GM18498 (cell line): ENCODE measurements around the gene PKD1L1.

Experiments used
- ATAC-seq: cut with Tn5 transposase; IDR thresholded peaks from one replicate; pipeline ENCODE4 v1.9.1; 2021; ENCODE audit warnings: mild to moderate bottlenecking, moderate library complexity; ENCODE audit not compliant: unreplicated experiment

PKD1L1 gene

DNA sequence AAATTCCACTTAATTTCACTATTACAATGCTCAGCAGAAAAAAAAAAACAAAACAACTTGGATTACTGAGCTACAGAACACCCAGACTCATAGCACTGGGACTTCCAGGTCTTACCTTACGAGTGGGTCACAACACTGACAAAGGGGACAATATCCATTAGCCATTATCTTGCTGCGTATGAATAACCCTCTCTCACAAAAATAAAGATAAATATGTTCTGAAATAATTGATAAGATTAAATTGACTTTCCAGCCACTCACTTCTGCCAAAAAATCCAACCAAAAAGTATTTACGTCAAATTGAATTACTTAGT, 128.7 kb downstream of the PKD1L1 start:
- no peak for ATAC-seq

DNA sequence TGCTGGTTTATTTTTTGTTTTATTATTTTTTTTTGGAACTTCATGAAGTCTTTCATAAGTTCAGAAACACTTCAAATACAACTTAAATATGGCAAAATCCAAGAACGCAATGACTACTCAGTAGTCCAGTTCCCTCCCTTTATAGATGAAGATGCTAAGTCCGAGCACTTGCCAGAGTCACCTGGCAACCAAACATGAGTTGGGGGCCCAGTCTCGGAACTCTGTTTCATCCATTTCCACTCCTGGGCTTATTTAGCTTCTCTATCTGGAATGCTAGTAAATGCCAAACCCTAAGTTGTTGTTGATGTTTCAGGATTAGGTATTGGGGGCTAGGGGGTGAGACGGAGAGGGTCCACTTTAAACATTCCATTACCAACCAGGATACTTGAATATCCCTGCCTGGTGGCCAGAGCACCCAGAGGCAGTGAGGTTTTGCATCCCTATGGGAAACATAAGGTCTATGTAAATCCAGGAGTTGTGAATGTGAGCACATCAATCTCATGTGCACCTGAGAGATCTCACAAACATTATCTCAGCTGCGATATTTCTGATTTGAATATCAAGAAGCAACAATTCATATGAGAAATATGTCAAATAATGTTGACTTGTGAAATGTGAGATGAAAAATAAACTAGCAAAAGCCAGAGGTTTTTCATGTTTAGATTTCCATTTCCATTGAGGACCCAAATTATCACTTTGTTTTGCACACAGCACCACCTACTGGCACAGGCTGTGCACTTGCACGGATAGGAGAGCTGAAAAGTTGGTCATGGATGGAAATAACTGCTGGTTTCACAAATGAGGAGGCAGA, 129.3 kb downstream of the PKD1L1 start:
- peak; percentile 58 for ATAC-seq

DNA sequence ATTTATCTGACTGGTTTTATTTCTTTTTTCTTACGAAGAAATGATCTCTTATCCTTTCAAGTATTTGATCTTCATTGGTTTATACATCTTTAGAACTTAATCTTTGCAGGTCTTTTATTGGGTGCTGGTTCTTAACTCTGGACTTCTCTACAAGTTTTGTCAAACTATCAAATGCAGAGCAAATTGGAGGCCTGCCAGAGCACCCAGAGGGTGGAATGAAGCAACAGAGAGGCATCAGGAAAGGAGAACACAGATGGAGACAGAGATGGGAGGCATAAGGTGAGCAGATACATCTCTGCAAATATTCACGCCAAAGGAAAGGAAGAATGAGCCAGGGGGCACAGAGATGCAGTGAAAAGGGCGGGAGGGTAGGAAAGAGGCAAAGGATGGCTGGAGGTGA, 130.3 kb downstream of the PKD1L1 start:
- no peak for ATAC-seq

DNA sequence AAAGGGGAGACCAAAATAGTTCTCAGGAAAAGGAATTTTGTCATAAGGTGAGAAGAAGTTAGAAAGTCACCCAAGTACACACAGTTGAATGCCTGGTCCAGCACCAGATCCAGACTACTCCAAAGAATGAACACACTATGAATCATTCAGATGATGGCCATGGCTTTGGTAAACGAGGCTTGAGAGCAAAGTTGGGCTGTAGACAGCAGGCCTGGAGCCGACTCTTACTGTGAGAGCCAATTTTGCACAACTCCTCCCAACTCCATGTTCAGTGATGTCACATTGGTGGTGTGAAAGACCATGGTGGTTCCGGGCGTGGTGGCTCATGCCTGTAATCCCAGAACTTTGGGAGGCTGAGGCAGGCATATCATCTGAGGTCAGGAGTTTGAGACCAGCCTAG, 131.6 kb downstream of the PKD1L1 start:
- no peak for ATAC-seq

DNA sequence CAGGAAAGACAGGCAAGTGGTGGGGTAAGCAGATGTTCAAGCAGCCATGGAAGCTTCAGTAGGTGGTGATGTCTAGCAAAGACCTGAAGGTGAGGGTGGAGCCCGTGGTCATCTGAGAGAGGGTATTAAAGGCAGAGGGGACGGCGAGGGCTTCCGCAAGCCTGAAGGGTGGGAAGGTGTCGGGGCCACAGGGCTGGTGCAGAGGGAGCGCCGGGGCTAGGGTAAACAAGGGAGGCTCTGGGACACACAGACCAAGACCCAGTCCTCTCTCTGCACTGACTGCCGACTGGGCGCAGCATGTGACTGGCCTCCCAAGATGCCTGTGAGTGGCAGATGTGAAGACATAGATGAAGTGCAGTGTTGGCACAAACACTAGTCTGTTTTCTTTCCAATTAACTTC, 132.4 kb downstream of the PKD1L1 start:
- no peak for ATAC-seq

DNA sequence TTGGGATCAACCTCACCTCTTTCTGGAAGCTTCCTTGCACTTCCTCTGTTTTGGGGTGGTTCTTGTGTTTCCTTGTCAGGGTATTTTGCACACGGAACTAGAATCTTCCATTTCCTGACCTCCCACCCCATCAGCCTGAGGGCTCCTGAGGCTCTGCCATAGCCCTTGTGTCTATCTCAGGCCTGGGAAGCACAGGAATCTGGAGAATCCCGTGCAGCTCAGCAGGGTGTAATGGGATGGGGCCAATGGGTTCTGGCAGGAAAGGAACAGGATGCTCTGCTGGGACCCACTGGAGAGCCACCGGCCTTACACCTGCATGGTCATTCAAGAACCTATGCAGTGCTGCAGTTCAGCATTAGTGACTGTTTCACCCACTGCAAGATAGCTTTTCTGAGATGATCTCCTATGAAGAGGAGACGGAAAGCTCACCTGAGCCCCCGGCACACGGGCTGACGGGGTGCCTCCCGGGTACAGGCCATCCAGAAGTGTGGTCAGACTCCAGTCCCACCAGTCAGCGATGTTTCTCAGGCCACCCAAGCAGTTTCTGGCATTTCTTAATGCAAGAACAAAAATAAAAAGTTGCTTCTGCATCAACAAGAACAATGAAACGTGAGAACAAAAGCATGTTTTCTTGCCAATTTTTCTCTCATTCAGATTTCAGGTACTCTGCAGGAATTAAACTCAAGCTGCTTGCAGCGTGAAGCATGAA, 133.2 kb downstream of the PKD1L1 start:
- ATAC-seq, result no peak

DNA sequence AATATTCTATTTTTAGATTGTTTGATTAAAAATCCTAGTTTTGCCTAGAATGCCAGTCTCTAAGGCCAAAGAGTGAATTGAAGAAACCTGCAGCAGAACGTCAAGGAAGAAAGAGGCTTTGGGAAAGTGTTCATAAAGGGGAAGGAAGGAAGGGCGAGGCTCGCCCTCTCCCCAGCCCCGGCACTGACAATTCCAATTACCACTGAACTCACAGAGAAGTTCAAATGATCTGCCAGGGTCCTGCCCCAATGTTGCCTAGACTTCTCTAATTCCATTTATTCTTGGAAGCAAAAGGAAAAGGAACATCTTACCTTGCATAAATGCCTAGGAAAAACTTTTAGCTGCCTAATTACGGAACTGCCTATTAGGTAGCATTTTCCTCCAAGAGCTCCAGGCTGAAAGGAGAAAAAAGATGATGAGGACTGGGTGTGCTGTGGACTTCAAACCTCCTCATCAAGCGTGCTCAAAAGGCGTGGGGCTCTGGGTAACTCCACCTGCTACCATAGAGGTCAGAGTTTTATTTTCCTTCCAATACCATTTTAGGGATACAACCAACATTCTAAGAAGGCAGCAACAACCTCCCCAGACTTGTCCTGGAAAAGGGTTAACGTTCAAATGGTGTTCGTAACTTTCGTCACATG, 134.5 kb downstream of the PKD1L1 start:
- no peak for ATAC-seq

DNA sequence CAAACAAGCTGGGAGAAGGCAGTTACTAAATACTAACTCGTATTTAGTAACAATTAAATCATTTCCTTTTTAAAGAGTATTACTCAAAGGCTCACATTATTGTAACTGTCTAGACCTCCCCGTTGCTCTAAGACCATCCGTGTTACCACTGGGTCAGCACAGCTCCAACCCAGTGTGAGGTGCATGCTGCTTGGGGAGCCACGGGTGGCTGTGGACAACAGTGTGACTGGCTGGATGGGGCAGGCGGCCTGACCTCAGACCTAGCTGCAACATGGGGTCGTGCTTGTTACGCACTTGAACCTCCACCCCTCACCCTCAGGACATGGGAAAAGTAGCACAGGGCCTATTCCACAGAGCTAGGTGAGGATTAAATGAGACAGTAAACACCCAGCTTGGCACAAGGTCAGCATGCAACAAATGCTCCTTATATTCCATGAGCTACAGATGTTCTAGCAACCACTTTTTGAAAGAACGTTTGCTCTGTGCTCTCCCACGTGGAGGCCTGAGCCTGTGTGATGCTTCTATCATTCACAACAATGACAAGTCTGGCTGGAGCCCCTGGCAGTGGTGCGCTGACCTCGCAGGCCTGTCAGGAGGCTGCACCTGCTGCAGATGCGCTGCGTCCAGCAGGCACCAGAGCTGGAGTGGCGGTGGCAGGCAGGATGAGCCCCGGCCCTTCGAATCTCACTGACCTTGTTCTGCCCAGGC, 135.7 kb downstream of the PKD1L1 start:
- no peak for ATAC-seq

DNA sequence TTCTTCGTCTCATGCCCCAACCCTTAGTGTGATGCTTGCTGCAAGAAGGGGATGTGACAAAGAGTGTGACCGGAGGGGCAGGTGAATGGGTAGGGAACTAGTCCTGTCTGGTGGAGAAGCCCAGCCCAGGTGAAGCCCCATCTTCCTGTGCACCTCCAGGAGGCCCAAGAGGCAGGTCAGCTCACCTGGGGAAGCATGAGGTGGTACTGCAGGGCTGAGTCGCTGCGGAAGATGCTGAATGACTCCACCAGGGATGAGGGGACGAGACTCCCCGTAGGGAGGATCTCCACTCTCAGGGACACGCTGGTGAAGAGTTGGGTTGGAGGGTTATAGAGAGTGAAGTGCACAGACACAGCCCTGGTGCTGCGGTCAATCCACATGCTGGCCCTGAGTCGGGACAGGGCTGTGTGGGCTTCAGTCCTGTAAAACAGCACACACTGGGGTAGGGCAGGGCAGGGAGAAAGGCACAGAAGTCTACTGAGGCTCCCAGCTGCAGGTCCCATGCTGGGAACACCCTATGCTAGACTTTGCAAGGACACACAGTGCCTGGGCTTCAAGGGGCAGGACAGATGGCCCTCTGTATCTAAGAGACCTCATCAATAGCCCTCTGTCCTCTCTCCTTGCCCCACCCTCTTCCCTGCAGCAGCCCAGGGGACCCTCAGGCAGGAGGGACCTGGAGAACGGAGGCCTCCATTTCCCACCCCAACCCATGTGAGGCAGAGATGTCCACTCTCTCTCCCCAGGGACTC, 136.5 kb downstream of the PKD1L1 start:
- no peak for ATAC-seq

DNA sequence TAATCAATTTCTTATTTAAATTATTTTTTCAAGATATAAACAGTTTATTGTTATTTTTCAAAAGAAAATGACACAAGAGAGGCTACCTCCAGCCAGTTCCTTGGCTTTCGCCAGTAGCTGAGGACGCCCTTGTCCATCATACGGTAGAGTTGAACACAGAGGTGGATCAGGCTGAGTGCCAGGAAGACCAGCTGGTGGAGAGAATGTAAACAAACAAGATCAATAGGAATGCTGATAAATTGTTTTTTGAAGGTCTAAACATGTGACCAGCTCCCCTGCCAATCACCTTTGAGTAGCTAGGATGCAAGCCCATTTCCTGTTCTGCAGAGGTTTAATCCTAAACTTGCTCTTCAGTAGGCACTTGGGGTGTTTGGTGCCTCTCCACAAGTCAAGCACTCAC, 138.9 kb downstream of the PKD1L1 start:
- no peak for ATAC-seq

DNA sequence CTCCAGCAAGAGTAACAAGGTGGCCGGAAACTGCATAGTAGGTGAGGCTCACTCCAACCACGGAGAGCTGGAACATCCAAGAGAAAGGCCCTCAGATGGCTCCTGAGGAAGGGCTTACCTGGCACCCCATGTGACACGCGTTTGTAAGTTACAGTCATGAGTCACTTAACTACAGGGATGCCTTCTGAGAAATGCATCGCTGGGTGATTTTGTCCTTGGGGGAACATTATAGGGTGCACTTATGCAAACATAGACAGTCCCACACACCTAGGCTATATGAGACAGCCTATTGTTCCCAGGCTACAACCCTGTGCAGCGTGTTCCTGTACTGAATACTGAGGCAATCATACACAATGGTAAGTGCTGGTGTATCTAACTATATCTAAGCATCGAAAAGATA, 139.9 kb downstream of the PKD1L1 start:
- no peak for ATAC-seq

DNA sequence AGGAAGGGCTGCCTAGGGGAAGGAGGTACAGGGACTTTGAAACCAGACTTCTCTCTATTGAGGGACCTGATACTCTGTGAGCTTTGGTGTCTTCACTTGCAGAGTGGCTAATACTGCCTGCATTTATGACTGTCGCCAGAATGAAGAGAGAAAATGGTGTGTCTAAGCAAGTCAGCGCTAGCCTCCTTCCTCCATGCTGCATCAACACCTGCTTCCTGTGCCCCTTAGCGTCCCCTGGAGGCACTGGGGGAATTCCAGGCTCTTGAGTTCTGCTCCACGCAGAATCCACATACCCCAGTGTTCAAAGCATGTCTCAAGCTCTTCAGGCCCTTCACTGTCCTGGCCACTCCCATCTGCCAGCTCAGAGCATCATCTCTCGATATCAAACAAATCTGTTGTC, 140.5 kb downstream of the PKD1L1 start:
- no peak for ATAC-seq

DNA sequence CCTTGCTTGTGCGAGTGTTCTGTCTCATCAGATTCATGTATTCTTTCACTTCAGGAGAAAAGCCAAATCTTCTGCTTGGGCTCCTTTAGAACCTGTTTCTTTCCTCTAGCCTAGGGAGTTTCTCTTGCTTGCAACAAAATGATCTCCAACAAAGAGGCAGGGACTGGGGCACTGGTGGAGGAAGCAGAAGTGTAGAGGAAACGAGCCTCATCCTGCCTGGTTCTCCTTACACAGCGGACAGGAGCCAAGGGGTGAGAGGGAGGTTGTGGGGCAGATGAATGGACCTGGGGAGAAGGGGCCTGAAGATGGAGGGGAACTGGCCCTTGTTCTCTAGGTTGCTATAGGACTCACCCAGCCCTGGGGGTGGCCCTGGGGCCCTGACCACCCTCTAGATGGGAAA, 141.1 kb downstream of the PKD1L1 start:
- ATAC-seq, result no peak

DNA sequence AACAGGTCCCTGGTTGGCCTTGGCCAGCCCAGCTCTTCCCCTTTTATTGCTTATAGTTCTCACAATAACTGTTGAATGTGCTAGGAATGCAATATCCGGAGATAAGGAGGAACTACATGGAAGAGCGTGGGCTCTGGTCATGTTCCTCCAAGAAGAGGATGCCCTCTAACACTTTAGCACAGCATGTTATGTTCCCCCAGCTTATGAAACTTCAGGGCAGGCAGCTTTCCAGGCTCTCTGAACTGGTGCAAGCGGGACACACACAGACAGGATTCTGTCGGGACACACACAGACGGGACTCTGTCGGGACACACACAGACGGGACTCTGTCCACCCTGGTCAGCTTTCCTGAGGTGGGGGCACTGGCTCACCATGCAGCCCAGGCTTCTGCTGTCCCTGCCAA, 141.6 kb downstream of the PKD1L1 start:
- no peak for ATAC-seq

DNA sequence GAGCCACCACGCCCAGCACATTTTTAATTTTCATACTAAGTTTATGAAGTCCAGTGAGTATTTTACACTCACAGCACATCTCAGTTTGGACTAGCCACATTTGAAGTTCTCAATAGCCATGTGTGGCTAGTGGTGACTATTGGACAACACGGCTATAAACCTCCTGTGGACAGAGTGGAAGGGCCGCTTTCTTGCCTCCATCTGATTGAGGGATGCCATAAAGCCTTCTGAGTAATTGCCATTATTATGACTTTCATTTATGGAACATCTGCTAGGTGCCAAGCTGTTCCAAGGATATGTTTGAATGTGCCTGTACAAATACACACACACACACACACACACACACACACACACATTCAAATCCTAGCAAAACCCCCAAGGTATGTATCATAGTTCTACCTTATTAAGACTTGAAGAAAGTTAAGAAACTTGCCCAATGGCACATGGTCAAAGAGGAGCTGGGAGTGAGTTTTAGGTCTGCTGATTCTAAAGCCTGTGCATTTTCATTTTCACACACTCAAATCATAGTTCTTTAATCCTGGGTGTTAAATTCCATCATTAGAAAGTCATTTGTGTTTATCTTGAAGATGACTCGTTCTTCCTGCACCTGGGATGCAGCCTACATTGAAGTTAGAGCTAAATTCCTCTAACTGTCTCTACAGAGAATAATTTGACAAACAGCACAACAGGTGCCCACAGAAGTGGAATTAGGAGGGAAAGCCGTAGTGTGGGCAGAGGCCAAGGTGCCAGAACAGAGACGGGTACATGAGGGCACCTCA, 143.3 kb downstream of the PKD1L1 start:
- ATAC-seq, result no peak

DNA sequence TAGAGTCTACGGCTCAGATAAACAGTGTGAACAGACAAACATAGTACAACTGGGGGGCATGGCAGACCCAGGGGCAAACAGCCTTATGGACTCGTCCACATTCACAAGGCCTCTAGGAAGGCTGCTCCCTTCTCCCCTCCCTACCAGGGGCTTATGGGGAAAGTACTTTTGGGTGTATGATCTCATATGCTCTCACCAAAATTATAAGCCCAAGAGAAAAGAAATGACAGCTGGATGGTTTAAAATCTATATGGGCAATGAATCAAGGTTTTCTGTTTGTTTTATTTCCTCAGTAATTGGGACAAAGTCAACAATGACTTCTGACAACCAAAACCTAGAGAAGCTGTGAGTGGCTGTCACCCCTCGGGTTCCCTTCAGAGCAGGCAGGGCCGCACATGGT, 144.4 kb downstream of the PKD1L1 start:
- no peak for ATAC-seq

DNA sequence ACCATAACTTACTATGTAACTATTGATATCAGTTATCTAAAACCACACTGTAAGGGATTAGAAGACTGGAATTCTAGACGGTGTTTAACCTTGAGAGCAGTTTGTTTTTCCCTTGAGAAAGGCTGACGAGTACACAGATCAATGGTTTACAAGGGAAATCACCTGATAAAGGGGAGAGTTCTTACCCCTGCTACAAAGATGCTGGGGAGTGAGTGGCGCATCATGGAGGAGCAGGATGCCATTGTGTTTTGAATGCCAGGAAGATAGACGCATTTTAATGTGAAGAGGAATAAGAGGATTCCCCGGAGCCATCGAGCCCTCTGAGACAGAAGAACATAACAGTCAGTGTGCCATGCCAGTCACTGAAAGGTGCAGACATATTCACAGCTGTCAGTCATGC, 145.2 kb downstream of the PKD1L1 start:
- ATAC-seq, result no peak

DNA sequence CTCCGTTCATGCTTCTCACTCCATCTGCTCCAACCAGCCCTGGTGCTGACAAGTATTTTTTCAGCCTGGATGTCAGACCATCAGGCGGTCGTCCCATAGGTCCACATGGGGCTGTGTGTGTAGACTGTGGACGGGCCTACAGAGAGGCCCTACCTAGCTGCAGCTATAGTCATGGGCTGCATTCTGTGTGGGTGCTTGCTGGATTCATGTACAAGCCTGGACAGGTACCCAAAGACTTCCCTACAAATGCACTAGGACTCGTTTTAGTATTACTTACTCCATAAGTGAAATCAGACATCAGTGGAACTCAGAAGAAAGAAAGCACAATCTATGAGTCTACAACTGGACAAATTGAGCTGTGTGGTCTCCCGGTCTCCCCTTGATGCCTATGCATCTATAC, 146.8 kb downstream of the PKD1L1 start:
- no peak for ATAC-seq

DNA sequence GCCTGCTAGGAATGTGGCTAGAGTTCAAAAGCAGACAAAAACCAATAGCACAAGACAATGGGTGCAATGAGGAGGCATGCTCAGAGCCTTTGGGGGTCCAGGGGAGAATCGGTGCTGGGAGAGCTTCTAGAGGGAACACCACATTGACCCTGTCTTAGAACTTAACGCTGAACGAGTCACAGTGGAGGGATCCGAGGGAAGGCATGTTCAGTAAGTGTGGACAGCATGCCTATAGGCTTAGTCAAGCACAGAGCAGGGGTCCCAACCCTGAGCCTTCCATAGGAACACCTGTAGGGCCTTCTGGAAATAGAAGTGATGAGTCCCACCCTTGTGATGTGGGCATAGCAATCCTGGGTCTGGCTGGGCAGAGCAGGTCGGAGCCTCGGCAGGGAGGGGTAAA, 148.7 kb downstream of the PKD1L1 start:
- ATAC-seq, result no peak

DNA sequence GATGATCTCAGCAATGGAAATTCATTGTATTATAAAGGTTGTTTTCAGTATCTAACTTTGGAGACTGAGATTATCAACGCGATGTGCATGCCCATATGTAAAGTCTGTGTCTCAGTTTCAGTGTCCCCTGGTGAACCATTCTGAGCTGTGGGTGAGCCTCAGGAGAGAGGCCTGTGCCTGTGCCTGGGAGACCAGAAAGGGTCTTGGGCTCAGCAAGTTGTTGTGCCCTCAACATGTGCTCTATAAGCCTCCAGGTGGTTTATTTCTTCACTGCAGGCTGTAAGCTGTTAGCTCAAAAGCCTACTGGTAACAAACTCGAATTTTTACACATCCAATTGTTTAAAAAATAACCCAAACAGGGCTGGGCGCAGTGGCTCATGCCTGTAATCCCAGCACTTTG, 151.9 kb downstream of the PKD1L1 start:
- ATAC-seq, result no peak
